WTC11 (cell line): Measurements from ENCODE around the gene POLR2A.

Experiments
- IRF2 ChIP-seq: sonication (generic); formaldehyde crosslinking; IDR thresholded peaks from 2 replicates; pipeline ENCODE4 v1.8.0; 2022; ENCODE audit warnings: low read depth, missing genetic modification reagents, borderline replicate concordance
- JUN ChIP-seq: sonication (generic); formaldehyde crosslinking; IDR thresholded peaks from 2 replicates; pipeline ENCODE4 v1.8.0; 2023; ENCODE audit warnings: mild to moderate bottlenecking, missing genetic modification reagents
- NR1H2 ChIP-seq: sonication (generic); formaldehyde crosslinking; IDR thresholded peaks from 2 replicates; pipeline ENCODE4 v1.9.0; 2021; ENCODE audit warnings: mild to moderate bottlenecking, moderate library complexity, missing genetic modification reagents
- NR2C2 ChIP-seq: sonication (generic); formaldehyde crosslinking; IDR thresholded peaks from 2 replicates; pipeline ENCODE4 v1.8.0; 2022; ENCODE audit warnings: mild to moderate bottlenecking, missing genetic modification reagents
- RELA ChIP-seq: sonication (generic); formaldehyde crosslinking; IDR thresholded peaks from 2 replicates; pipeline ENCODE4 v1.8.1; 2022; ENCODE audit warnings: missing genetic modification reagents, mild to moderate bottlenecking, borderline replicate concordance
- USF1 ChIP-seq: sonication (generic); formaldehyde crosslinking; IDR thresholded peaks from 2 replicates; pipeline ENCODE4 v1.8.0; 2022; ENCODE audit warnings: mild to moderate bottlenecking, missing genetic modification reagents
- ZNF263 ChIP-seq: sonication (generic); formaldehyde crosslinking; IDR thresholded peaks from 2 replicates; pipeline ENCODE4 v1.8.1; 2022; ENCODE audit warnings: low read depth, mild to moderate bottlenecking, moderate library complexity, missing genetic modification reagents
- ZNF671 ChIP-seq: fragments of 250-450 bp; sonication (Bioruptor Pico); IDR thresholded peaks from 2 replicates; pipeline ENCODE4 v1.8.0; 2021; ENCODE audit warnings: mild to moderate bottlenecking
- TF ChIP-seq, protein P1 (sequence below): sonication (generic); formaldehyde crosslinking; IDR thresholded peaks from 2 replicates; pipeline ENCODE4 v1.8.0; 2022; ENCODE audit warnings: mild to moderate bottlenecking, missing genetic modification reagents
- TF ChIP-seq, protein P2 (sequence below): sonication (generic); formaldehyde crosslinking; IDR thresholded peaks from 2 replicates; pipeline ENCODE4 v1.8.1; 2023; ENCODE audit warnings: mild to moderate bottlenecking, missing genetic modification reagents, moderate library complexity
- TF ChIP-seq, protein P3 (sequence below): fragments of 200-600 bp; IDR thresholded peaks from 2 replicates; pipeline ENCODE4 v1.8.0; 2022; ENCODE audit warnings: antibody characterized with exemption
- TF ChIP-seq, protein P4 (sequence below): sonication (generic); formaldehyde crosslinking; IDR thresholded peaks from 2 replicates; pipeline ENCODE4 v1.8.0; 2022; ENCODE audit warnings: mild to moderate bottlenecking, missing genetic modification reagents

DNA sequence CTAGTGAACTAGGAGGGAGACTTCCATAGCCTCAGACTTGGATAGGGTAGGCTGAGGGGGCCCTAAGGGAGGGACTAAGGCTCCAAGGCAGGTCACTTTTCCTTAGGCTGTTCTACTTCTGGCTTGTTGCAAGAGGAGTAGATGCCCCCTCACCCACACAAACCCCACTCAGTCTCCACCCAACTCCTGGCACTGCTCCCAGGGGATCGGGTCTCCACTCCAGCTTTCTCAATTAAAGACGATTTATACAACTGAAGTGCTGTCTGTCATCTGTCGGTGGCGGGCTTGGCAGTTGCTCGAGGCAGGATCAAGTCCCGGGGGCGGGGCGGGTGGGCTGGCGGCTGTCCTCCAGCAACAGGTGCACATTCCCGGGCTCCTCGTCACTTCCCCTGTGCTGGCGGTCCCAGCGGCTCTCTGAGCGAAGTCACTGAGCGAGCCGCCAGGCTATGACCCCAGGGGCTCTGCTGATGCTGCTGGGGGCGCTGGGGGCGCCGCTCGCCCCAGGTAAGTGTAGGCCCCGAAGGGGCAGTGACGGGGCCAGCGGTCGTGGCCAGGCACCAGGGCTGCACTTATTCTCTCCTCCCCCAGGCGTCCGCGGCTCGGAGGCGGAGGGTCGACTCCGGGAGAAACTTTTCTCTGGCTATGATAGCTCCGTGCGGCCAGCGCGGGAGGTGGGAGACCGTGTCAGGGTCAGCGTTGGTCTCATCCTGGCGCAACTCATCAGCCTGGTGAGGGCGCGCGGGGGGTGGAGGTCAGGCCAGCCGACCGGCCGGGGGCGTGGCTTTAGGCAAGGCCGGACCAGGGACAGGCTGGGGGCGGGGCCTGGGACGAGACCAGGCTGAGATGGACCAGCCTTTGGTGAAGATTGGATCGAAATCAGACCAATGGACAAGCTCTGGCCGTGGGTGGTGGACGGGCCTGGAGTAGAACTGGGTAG is 39.2 kb upstream of the POLR2A start, which contains the start of gene CHRNB1:
- TF ChIP-seq, protein P1, sequence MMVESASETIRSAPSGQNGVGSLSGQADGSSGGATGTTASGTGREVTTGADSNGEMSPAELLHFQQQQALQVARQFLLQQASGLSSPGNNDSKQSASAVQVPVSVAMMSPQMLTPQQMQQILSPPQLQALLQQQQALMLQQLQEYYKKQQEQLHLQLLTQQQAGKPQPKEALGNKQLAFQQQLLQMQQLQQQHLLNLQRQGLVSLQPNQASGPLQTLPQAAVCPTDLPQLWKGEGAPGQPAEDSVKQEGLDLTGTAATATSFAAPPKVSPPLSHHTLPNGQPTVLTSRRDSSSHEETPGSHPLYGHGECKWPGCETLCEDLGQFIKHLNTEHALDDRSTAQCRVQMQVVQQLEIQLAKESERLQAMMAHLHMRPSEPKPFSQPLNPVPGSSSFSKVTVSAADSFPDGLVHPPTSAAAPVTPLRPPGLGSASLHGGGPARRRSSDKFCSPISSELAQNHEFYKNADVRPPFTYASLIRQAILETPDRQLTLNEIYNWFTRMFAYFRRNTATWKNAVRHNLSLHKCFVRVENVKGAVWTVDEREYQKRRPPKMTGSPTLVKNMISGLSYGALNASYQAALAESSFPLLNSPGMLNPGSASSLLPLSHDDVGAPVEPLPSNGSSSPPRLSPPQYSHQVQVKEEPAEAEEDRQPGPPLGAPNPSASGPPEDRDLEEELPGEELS (CRISPR knock-in tag) = peak; percentile 28; the same call in 1 of the 2 replicates
- TF ChIP-seq, protein P2, sequence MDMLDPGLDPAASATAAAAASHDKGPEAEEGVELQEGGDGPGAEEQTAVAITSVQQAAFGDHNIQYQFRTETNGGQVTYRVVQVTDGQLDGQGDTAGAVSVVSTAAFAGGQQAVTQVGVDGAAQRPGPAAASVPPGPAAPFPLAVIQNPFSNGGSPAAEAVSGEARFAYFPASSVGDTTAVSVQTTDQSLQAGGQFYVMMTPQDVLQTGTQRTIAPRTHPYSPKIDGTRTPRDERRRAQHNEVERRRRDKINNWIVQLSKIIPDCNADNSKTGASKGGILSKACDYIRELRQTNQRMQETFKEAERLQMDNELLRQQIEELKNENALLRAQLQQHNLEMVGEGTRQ = peak; percentile 34; the same call in 1 of the 2 replicates
- TF ChIP-seq, protein P3, sequence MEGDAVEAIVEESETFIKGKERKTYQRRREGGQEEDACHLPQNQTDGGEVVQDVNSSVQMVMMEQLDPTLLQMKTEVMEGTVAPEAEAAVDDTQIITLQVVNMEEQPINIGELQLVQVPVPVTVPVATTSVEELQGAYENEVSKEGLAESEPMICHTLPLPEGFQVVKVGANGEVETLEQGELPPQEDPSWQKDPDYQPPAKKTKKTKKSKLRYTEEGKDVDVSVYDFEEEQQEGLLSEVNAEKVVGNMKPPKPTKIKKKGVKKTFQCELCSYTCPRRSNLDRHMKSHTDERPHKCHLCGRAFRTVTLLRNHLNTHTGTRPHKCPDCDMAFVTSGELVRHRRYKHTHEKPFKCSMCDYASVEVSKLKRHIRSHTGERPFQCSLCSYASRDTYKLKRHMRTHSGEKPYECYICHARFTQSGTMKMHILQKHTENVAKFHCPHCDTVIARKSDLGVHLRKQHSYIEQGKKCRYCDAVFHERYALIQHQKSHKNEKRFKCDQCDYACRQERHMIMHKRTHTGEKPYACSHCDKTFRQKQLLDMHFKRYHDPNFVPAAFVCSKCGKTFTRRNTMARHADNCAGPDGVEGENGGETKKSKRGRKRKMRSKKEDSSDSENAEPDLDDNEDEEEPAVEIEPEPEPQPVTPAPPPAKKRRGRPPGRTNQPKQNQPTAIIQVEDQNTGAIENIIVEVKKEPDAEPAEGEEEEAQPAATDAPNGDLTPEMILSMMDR = no peak
- no peak for TF ChIP-seq ZNF671 (CRISPR knock-in tag)
- TF ChIP-seq, protein P4, sequence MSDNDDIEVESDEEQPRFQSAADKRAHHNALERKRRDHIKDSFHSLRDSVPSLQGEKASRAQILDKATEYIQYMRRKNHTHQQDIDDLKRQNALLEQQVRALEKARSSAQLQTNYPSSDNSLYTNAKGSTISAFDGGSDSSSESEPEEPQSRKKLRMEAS (CRISPR knock-in tag) = no peak
- TF ChIP-seq NR2C2 = no peak
- no peak for TF ChIP-seq NR1H2 (CRISPR knock-in tag)
- TF ChIP-seq USF1 (CRISPR knock-in tag) = no peak
- TF ChIP-seq ZNF263 = no peak
- no peak for TF ChIP-seq RELA
- no peak for TF ChIP-seq IRF2 (CRISPR knock-in tag)
- no peak for TF ChIP-seq JUN
